ENCODE data around the gene FGFBP1. TPM values are rescaled to one million over a fixed set of nuclear protein-coding genes. Genes with fewer than 3 reads are reported as not detected.

The FGFBP1 gene
- total and polyA plus RNA-seq, 2 donors (not counting 3 experiments of a cell fraction or from before 2014, with no cell fraction given): not detected

GRCh38 chr4:15968551-15969300 is 30.2 kb upstream of the FGFBP1 start:
- TF ChIP-seq, protein P1, sequence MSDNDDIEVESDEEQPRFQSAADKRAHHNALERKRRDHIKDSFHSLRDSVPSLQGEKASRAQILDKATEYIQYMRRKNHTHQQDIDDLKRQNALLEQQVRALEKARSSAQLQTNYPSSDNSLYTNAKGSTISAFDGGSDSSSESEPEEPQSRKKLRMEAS (IDR thresholded peaks at IDR 0.05; ENCODE audit: insufficient read depth, insufficient read length): no peak
- TF ChIP-seq GATA2 (IDR thresholded peaks at IDR 0.05; ENCODE audit: insufficient read depth, insufficient read length, low read depth, low read length): no peak
- no peak for TF ChIP-seq EZH2 (IDR thresholded peaks at IDR 0.05; ENCODE audit: borderline replicate concordance, low read depth, low read length, severe bottlenecking)
- TF ChIP-seq FOS (IDR thresholded peaks at IDR 0.05; ENCODE audit: borderline replicate concordance, insufficient read depth, low read length): no peak
- no peak for TF ChIP-seq JUN (IDR thresholded peaks at IDR 0.05; ENCODE audit: borderline replicate concordance, insufficient read depth, insufficient read length, low read depth)
- TF ChIP-seq, protein P2, sequence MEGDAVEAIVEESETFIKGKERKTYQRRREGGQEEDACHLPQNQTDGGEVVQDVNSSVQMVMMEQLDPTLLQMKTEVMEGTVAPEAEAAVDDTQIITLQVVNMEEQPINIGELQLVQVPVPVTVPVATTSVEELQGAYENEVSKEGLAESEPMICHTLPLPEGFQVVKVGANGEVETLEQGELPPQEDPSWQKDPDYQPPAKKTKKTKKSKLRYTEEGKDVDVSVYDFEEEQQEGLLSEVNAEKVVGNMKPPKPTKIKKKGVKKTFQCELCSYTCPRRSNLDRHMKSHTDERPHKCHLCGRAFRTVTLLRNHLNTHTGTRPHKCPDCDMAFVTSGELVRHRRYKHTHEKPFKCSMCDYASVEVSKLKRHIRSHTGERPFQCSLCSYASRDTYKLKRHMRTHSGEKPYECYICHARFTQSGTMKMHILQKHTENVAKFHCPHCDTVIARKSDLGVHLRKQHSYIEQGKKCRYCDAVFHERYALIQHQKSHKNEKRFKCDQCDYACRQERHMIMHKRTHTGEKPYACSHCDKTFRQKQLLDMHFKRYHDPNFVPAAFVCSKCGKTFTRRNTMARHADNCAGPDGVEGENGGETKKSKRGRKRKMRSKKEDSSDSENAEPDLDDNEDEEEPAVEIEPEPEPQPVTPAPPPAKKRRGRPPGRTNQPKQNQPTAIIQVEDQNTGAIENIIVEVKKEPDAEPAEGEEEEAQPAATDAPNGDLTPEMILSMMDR (IDR thresholded peaks at IDR 0.05; ENCODE audit: extremely low read depth in 1 of 2, insufficient read depth in 1 of 2, low read depth in 1 of 2, low read length in 2 of 2): no peak
- TF ChIP-seq POLR2A (IDR thresholded peaks at IDR 0.05; ENCODE audit: low read depth, low read length): no peak
- TF ChIP-seq MYC (IDR thresholded peaks at IDR 0.05; ENCODE audit: low read depth, low read length): no peak
- no peak for TF ChIP-seq POLR2AphosphoS5 (IDR thresholded peaks at IDR 0.05; ENCODE audit: insufficient read depth, low read depth, low read length)

More at GRCh38 chr4:15968551-15969300, 30.2 kb upstream of the FGFBP1 start:
- no peaks in the 10 kb centered on the region for H3K36me3 ChIP-seq (ENCODE audit: control insufficient read depth in 2 of 2, extremely low read depth in 1 of 2, insufficient read depth in 2 of 2, low read length in 2 of 2)
- no peaks in the 10 kb centered on the region for H3K9me1 ChIP-seq (replicated peaks; ENCODE audit: control insufficient read depth, extremely low read depth, insufficient read depth, low read length)
- H2AFZ ChIP-seq (ENCODE audit: low read depth, low read length): no peak overlapping the region
- BruUV-seq (replicated peaks): no TSS peak
- H3K79me2 ChIP-seq (ENCODE audit: control insufficient read depth, insufficient read depth, low read length): no peaks in the 10 kb centered on the region
- no peak for DNase-seq (ENCODE audit: low read depth, low spot score)
- ChIA-PET POLR2A (no interaction called here), CTCF (no interaction called here)
- H3K27ac ChIP-seq (ENCODE audit: insufficient read depth, low read depth, low read length): no peak overlapping the region
- H3K27me3 ChIP-seq (ENCODE audit: control insufficient read depth in 2 of 2, insufficient read depth in 2 of 2, low read length in 2 of 2): no peaks in the 10 kb centered on the region
- no peaks in the 10 kb centered on the region for H4K20me1 ChIP-seq (replicated peaks; ENCODE audit: control insufficient read depth, extremely low read depth, insufficient read depth, low read length)
- H3K4me1 ChIP-seq (ENCODE audit: control insufficient read depth, extremely low read depth, insufficient read depth, low read length): no peaks in the 10 kb centered on the region
- FAIRE-seq: no peak
- intact Hi-C loops (cut with micrococcal nuclease): no loop called here
- no peaks in the 10 kb centered on the region for H3K9me3 ChIP-seq (replicated peaks; ENCODE audit: control insufficient read depth, insufficient read depth, low read length)
- no peak overlapping the region for H3K4me3 ChIP-seq (replicated peaks in 1 of 3; ENCODE audit: insufficient read depth in 1 of 3, low read depth in 1 of 3, low read length in 3 of 3)
- H3K9ac ChIP-seq (replicated peaks; ENCODE audit: extremely low read depth, insufficient read depth, low read length): no peak overlapping the region
- dilution Hi-C loops (cut with MboI; ENCODE audit: extremely low pct_ligation_motif_present, low sequenced_read_pairs): no loop called here
- no peak overlapping the region for H3K4me2 ChIP-seq (ENCODE audit: insufficient read depth, low read length)
